ENCODE results near the gene ALDH3A1. TPM values are rescaled to one million over a fixed set of nuclear protein-coding genes. Genes with fewer than 3 reads are reported as not detected.

The ALDH3A1 gene
- total RNA-seq, 4 donors from 2014 or later = 0.51 to 7.1 (median 1.7) TPM; not detected in 1

GRCh38 chr17:19719355-19720209 is 28.5 kb downstream of the ALDH3A1 start:
- DNase-seq = no peak

GRCh38 chr17:19718613-19719354 is 29.3 kb downstream of the ALDH3A1 start:
- intact Hi-C loops (cut with DNase I; ENCODE audit: low total_unique reads) = no loop called here
- no peaks in the 10 kb centered on the region for H3K9me3 ChIP-seq
- H3K4me1 ChIP-seq = peaks cover 0 to 6% of the 10 kb centered on the region in 2 donors
- no peak overlapping the region for H3K27ac ChIP-seq
- H3K36me3 ChIP-seq = no peaks in the 10 kb centered on the region
- no peaks in the 10 kb centered on the region for H3K27me3 ChIP-seq
- no peak for DNase-seq
- TF ChIP-seq POLR2A (IDR thresholded peaks at IDR 0.05) = no peak
- TF ChIP-seq, protein P1, sequence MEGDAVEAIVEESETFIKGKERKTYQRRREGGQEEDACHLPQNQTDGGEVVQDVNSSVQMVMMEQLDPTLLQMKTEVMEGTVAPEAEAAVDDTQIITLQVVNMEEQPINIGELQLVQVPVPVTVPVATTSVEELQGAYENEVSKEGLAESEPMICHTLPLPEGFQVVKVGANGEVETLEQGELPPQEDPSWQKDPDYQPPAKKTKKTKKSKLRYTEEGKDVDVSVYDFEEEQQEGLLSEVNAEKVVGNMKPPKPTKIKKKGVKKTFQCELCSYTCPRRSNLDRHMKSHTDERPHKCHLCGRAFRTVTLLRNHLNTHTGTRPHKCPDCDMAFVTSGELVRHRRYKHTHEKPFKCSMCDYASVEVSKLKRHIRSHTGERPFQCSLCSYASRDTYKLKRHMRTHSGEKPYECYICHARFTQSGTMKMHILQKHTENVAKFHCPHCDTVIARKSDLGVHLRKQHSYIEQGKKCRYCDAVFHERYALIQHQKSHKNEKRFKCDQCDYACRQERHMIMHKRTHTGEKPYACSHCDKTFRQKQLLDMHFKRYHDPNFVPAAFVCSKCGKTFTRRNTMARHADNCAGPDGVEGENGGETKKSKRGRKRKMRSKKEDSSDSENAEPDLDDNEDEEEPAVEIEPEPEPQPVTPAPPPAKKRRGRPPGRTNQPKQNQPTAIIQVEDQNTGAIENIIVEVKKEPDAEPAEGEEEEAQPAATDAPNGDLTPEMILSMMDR (IDR thresholded peaks at IDR 0.05) = no peak
- H3K4me3 ChIP-seq = no peak overlapping the region

More at GRCh38 chr17:19719355-19720209, 28.5 kb downstream of the ALDH3A1 start:
- intact Hi-C loops (cut with DNase I; ENCODE audit: low total_unique reads) = no loop called here
- no peak overlapping the region for H3K4me3 ChIP-seq
- peaks cover 0 to 12% of the 10 kb centered on the region in 2 donors for H3K4me1 ChIP-seq
- H3K27ac ChIP-seq = no peak overlapping the region
- no peaks in the 10 kb centered on the region for H3K27me3 ChIP-seq
- H3K9me3 ChIP-seq = no peaks in the 10 kb centered on the region
- H3K36me3 ChIP-seq = no peaks in the 10 kb centered on the region
- TF ChIP-seq, protein P1 (IDR thresholded peaks at IDR 0.05) = no peak
- no peak for TF ChIP-seq POLR2A (IDR thresholded peaks at IDR 0.05)

- no peak overlapping the region for H3K27ac ChIP-seq
- H3K4me3 ChIP-seq = no peak overlapping the region
- no peak for TF ChIP-seq POLR2A (IDR thresholded peaks at IDR 0.05)
- TF ChIP-seq, protein P1 (IDR thresholded peaks at IDR 0.05) = no peak
- DNase-seq = no peak
- intact Hi-C loops (cut with DNase I; ENCODE audit: low total_unique reads) = no loop called here
- H3K36me3 ChIP-seq = no peaks in the 10 kb centered on the region
- H3K9me3 ChIP-seq = no peaks in the 10 kb centered on the region
- peaks cover 0 to 6% of the 10 kb centered on the region in 2 donors for H3K4me1 ChIP-seq
- H3K27me3 ChIP-seq = no peaks in the 10 kb centered on the region
These were observed 30.0 kb downstream of the ALDH3A1 start for GRCh38 chr17:19718041-19718612.

- intact Hi-C loops (cut with DNase I; ENCODE audit: low total_unique reads) = no loop called here
- no peak for DNase-seq
- TF ChIP-seq, protein P1 (IDR thresholded peaks at IDR 0.05) = no peak
- TF ChIP-seq POLR2A (IDR thresholded peaks at IDR 0.05) = no peak
- Histone ChIP-seq H3K9me3 (no peaks in the 10 kb centered on the region), H3K4me1 (peaks cover 0 to 6% of the 10 kb centered on the region in 2 donors), H3K27ac (no peak overlapping the region), H3K4me3 (no peak overlapping the region), H3K36me3 (no peaks in the 10 kb centered on the region), H3K27me3 (no peaks in the 10 kb centered on the region)
These were observed 30.6 kb downstream of the ALDH3A1 start for GRCh38 chr17:19717411-19717908.
